ENCODE data around the gene ERC2.

DNA sequence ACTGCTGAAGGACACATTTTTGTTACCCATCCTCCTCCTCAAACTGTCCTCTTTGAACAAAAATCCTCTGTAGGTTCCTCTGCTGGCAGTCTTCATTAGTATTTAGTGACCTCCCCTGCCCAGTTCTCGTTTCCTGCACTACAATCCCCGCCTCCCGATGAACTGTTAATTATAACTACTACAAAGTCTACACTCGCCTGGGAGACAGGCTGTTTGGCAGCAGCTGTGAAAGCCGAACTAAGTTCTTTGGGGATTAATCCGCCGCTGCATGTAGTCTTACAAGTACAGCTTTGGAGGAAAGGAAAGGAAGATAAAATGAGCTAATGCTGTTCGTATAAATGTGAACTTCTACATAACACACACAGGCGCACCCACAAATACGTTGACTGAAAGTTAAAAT is 821.2 kb downstream of the ERC2 start:
- no peak for TF ChIP-seq POLR2A (IDR thresholded peaks at IDR 0.05)
- no peak for TF ChIP-seq CTCF (IDR thresholded peaks at IDR 0.05)
- TF ChIP-seq POLR2AphosphoS5 (IDR thresholded peaks at IDR 0.05), result no peak
- no peak for TF ChIP-seq EP300 (IDR thresholded peaks at IDR 0.05)

Measured in upper lobe of left lung (tissue), 4 donors.